Mononuclear cell (primary cell): ENCODE data around the gene ARCN1. TPM values are rescaled to one million over a fixed set of nuclear protein-coding genes. Genes with fewer than 3 reads are reported as not detected.
A peak's percentile ranks its signal among the peaks of the same experiment; 100 is the strongest.
"Not testable (repeated sequence)": the region's sequence is repeated elsewhere in the genome, so short reads cannot be mapped to it uniquely, and the experiment has no call there.

Experiments used
- H3K27me3 ChIP-seq: 2 replicates; pipeline ENCODE4 v1.6.0; 2011; ENCODE audit warnings: low read length, control low read depth; ENCODE audit not compliant: insufficient read depth
- H3K4me1 ChIP-seq: 2 replicates; pipeline ENCODE4 v1.5.1; 2011; ENCODE audit warnings: mild to moderate bottlenecking, low read length, control low read depth; ENCODE audit not compliant: insufficient read depth
- H3K4me3 ChIP-seq: 2 replicates; pipeline ENCODE4 v1.5.1; 2011; ENCODE audit warnings: mild to moderate bottlenecking, low read length, moderate library complexity
- H3K9me3 ChIP-seq: 2 replicates; pipeline ENCODE4 v1.5.1; 2011; ENCODE audit warnings: low read depth, mild to moderate bottlenecking, control low read depth, low read length
- total RNA-seq: library from RNA; depleted of rRNA; stranded (reverse); fragments of >200 nt; gene quantifications from one replicate; pipeline ENCODE4 v1.2.3, GENCODE V29; 2012

The ARCN1 gene
- total RNA-seq, 1 donor = 109 TPM

GRCh38 chr11:118607401-118608359, 35.5 kb downstream of the ARCN1 start, which contains the start of gene PHLDB1:
PHLDB1 (plus strand) TSS chr11:118607615; CDS start chr11:118613837, 6,222 bp downstream.
- H3K4me1 ChIP-seq = peaks cover 44% of the 10 kb centered on the region
- H3K4me3 ChIP-seq = peak within 1 kb of the TSS; percentile 30
- H3K27me3 ChIP-seq = peaks cover 39% of the 10 kb centered on the region
- no peaks in the 10 kb centered on the region for H3K9me3 ChIP-seq

GRCh38 chr11:118608360-118609227, 36.4 kb downstream of the ARCN1 start:
- Histone ChIP-seq H3K27me3 (peaks cover 48% of the 10 kb centered on the region), H3K9me3 (no peaks in the 10 kb centered on the region), H3K4me3 (peak overlapping the region; percentile 30), H3K4me1 (peaks cover 44% of the 10 kb centered on the region)

- Histone ChIP-seq H3K27me3 (peaks cover 48% of the 10 kb centered on the region), H3K9me3 (no peaks in the 10 kb centered on the region), H3K4me1 (peaks cover 44% of the 10 kb centered on the region), H3K4me3 (no peak overlapping the region)
Measured at GRCh38 chr11:118609380-118610224, 37.4 kb downstream of the ARCN1 start.

GRCh38 chr11:118610225-118610772, 38.1 kb downstream of the ARCN1 start:
- H3K9me3 ChIP-seq = no peaks in the 10 kb centered on the region
- peaks cover 44% of the 10 kb centered on the region for H3K4me1 ChIP-seq
- peaks cover 48% of the 10 kb centered on the region for H3K27me3 ChIP-seq
- H3K4me3 ChIP-seq = peak overlapping the region; percentile 16

GRCh38 chr11:118610773-118611432, 38.7 kb downstream of the ARCN1 start:
- peak overlapping the region; percentile 16 for H3K4me3 ChIP-seq
- no peaks in the 10 kb centered on the region for H3K9me3 ChIP-seq
- peaks cover 44% of the 10 kb centered on the region for H3K4me1 ChIP-seq
- H3K27me3 ChIP-seq = peaks cover 48% of the 10 kb centered on the region

GRCh38 chr11:118611433-118611795, 39.2 kb downstream of the ARCN1 start:
- peaks cover 44% of the 10 kb centered on the region for H3K4me1 ChIP-seq
- peaks cover 48% of the 10 kb centered on the region for H3K27me3 ChIP-seq
- not testable (repeated sequence) for H3K4me3 ChIP-seq, H3K9me3 ChIP-seq

GRCh38 chr11:118612378-118612777, 40.2 kb downstream of the ARCN1 start:
- H3K4me1 ChIP-seq = peaks cover 44% of the 10 kb centered on the region
- H3K27me3 ChIP-seq = peaks cover 42% of the 10 kb centered on the region
- H3K9me3 ChIP-seq = no peaks in the 10 kb centered on the region
- H3K4me3 ChIP-seq = no peak overlapping the region

- H3K27me3 ChIP-seq = peaks cover 29% of the 10 kb centered on the region
- no peaks in the 10 kb centered on the region for H3K9me3 ChIP-seq
- no peak overlapping the region for H3K4me3 ChIP-seq
- peaks cover 22% of the 10 kb centered on the region for H3K4me1 ChIP-seq
Measured at GRCh38 chr11:118614511-118614910, 42.3 kb downstream of the ARCN1 start.

GRCh38 chr11:118615282-118615975, 43.2 kb downstream of the ARCN1 start:
- Histone ChIP-seq H3K4me3 (no peak overlapping the region), H3K27me3 (peaks cover 23% of the 10 kb centered on the region), H3K4me1 (peaks cover 13% of the 10 kb centered on the region)

GRCh38 chr11:118615976-118616371, 43.8 kb downstream of the ARCN1 start:
- Histone ChIP-seq H3K4me3 (no peak overlapping the region), H3K27me3 (peaks cover 20% of the 10 kb centered on the region), H3K9me3 (no peaks in the 10 kb centered on the region), H3K4me1 (peaks cover 12% of the 10 kb centered on the region)

More at GRCh38 chr11:118615282-118615975, 43.2 kb downstream of the ARCN1 start:
- H3K9me3 ChIP-seq = no peaks in the 10 kb centered on the region

- H3K4me1 ChIP-seq = peaks cover 10% of the 10 kb centered on the region
- H3K9me3 ChIP-seq = no peaks in the 10 kb centered on the region
- no peak overlapping the region for H3K4me3 ChIP-seq
- H3K27me3 ChIP-seq = peaks cover 6% of the 10 kb centered on the region
Measured at GRCh38 chr11:118618115-118618990, 46.1 kb downstream of the ARCN1 start.

- peaks cover 10% of the 10 kb centered on the region for H3K4me1 ChIP-seq
- H3K27me3 ChIP-seq = peaks cover 5% of the 10 kb centered on the region
- H3K4me3 ChIP-seq = no peak overlapping the region
- no peaks in the 10 kb centered on the region for H3K9me3 ChIP-seq
Measured at GRCh38 chr11:118618991-118619375, 46.8 kb downstream of the ARCN1 start.
